Ovary (tissue), 9 donors: ENCODE results near the gene ZDHHC19. TPM values are rescaled to one million over a fixed set of nuclear protein-coding genes. Genes with fewer than 3 reads are reported as not detected.

Experiments used
- DNase-seq, 5 donors: peaks; one replicate each; pipeline ENCODE4 v3.0.0-alpha.2; 2019 to 2020
- H3K27ac ChIP-seq, 2 donors: fragments of 200-600 bp; one replicate each; pipeline versions ENCODE4 v1.5.1 to v1.8.0; 2019 to 2022
- H3K27me3 ChIP-seq: fragments of 200-600 bp; one replicate; pipeline ENCODE4 v1.8.0; 2022
- H3K36me3 ChIP-seq: fragments of 200-600 bp; sonication (generic); one replicate; pipeline ENCODE4 v1.5.1; 2019
- H3K4me1 ChIP-seq: one replicate; pipeline ENCODE4 v1.8.1; 2013; ENCODE audit warnings: mild to moderate bottlenecking, moderate library complexity; ENCODE audit not compliant: insufficient read depth
- H3K4me3 ChIP-seq: fragments of 200-600 bp; sonication (generic); one replicate; pipeline ENCODE4 v1.5.1; 2017
- H3K9me3 ChIP-seq, 2 donors: fragments of 200-600 bp in 1 of 2; sonication (generic) in 1 of 2; one replicate each; pipeline versions ENCODE4 v1.5.1 to v1.8.1; 2013 to 2019; ENCODE audit warnings: mild to moderate bottlenecking in 1 of 2, moderate library complexity in 1 of 2
- CTCF ChIP-seq, 3 donors: fragments of 450-650 bp in 2 of 3; fragments of 200-600 bp in 1 of 3; IDR thresholded peaks; one replicate each; pipeline versions ENCODE4 v1.5.1 to v1.8.0; 2016 to 2022; ENCODE audit warnings: antibody characterized with exemption in 3 of 3, mild to moderate bottlenecking in 1 of 3
- EP300 ChIP-seq: sonication (generic); formaldehyde crosslinking; IDR thresholded peaks from one replicate; pipeline ENCODE4 v1.6.1; 2017; ENCODE audit warnings: antibody characterized with exemption
- POLR2A ChIP-seq: fragments of 450-650 bp; IDR thresholded peaks from one replicate; pipeline ENCODE4 v1.6.1; 2017; ENCODE audit warnings: antibody characterized with exemption, mild to moderate bottlenecking, moderate library complexity
- WGBS, 3 donors: extraction: QIAGEN DNeasy Blood & Tissue Kit in 1 of 3; methylation state at CpG; one replicate each; pipeline versions ENCODE4 v1.1.5 to v1.1.7; 2013 to 2017; 5-methylcytosine and 5-hydroxymethylcytosine counted together
- intact Hi-C, 4 donors: fragments of 100-400 bp; cut with DNase I; formaldehyde crosslinking; loops; one replicate each; pipeline versions ENCODE4 v1.11.0 to v1.15.1; 2022 to 2023
- polyA plus RNA-seq, 2 donors: library from polyadenylated mRNA; stranded (reverse); fragments of 200-250 nt in 1 of 2; fragments of 350-450 nt in 1 of 2; fragmentation: Illumina TruSeq in 1 of 2; extraction: RNeasy Lipid Tissue Mini Kit (QIAGEN cat#74804) in 1 of 2; gene quantifications; one replicate each; pipeline ENCODE4 v1.2.3, GENCODE V29; 2013 to 2014
- total RNA-seq, 7 donors: library from RNA; depleted of rRNA in 2 of 7; stranded (reverse); fragments of >200 nt in 2 of 7; fragmentation: NEBNext Ultra II Directional in 3 of 7; extraction: Animal tissue kit (Norgen Biotek cat#: 25700) in 3 of 7; gene quantifications; one replicate each; pipeline versions ENCODE4 v1.1.0 to v1.2.4, GENCODE V29; 2016 to 2023
- donor health status: DM: no; HTN: no; CAD: no; lungs with moderate emphysema.
- donor health status: DM: no; HTN: no; CAD: no.
- donor health status: Bipolar disorder and iron deficiency.
- donor health status: DM: yes; HTN: yes; CAD: no.
- donor health status: DM: no; HTN: no; CAD: no.
- donor health status: DM: yes; HTN: yes; CAD: no.

ZDHHC19 gene
- total and polyA plus RNA-seq, 9 donors, result 0.24 to 9.3 (median 4.5) TPM

GRCh38 chr3:196181127-196181546, 30.1 kb downstream of the ZDHHC19 start:
- intact Hi-C loops, result no loop called here
- WGBS, 3 donors, result 72 to 83% (median 81%) methylated on average over 10 of the region's 10 CpGs

GRCh38 chr3:196180346-196180745, 30.9 kb downstream of the ZDHHC19 start:
- Histone ChIP-seq H3K36me3 (no peaks in the 10 kb centered on the region), H3K9me3 (no peaks in the 10 kb centered on the region), H3K4me3 (no peak overlapping the region), H3K4me1 (no peaks in the 10 kb centered on the region), H3K27me3 (no peaks in the 10 kb centered on the region), H3K27ac (no peak overlapping the region)
- WGBS, 3 donors, result 78 to 89% (median 84%) methylated on average over 9 of the region's 9 CpGs
- DNase-seq, result no peak
- intact Hi-C loops, result no loop called here
- TF ChIP-seq POLR2A (no peak), CTCF (IDR thresholded peaks at IDR 0.05) (no peak), EP300 (no peak)

More at GRCh38 chr3:196181127-196181546, 30.1 kb downstream of the ZDHHC19 start:
- H3K4me3 ChIP-seq, result no peak overlapping the region
- no peak overlapping the region for H3K27ac ChIP-seq
- no peaks in the 10 kb centered on the region for H3K4me1 ChIP-seq
- H3K9me3 ChIP-seq, result no peaks in the 10 kb centered on the region
- no peaks in the 10 kb centered on the region for H3K27me3 ChIP-seq
- no peak for DNase-seq
- TF ChIP-seq EP300 (no peak), CTCF (IDR thresholded peaks at IDR 0.05) (no peak), POLR2A (no peak)
- no peaks in the 10 kb centered on the region for H3K36me3 ChIP-seq

- H3K36me3 ChIP-seq, result no peaks in the 10 kb centered on the region
- no peaks in the 10 kb centered on the region for H3K4me1 ChIP-seq
- intact Hi-C loops, result no loop called here
- no peak for DNase-seq
- H3K27ac ChIP-seq, result no peak overlapping the region
- no peaks in the 10 kb centered on the region for H3K9me3 ChIP-seq
- 60 to 74% (median 67%) methylated on average over 24 of the region's 24 CpGs for WGBS, 3 donors
- no peak for TF ChIP-seq POLR2A
- no peak for TF ChIP-seq EP300
- no peak for TF ChIP-seq CTCF (IDR thresholded peaks at IDR 0.05)
- no peaks in the 10 kb centered on the region for H3K27me3 ChIP-seq
- no peak overlapping the region for H3K4me3 ChIP-seq
Measured at GRCh38 chr3:196179380-196180308, 31.6 kb downstream of the ZDHHC19 start.

- TF ChIP-seq EP300 (no peak), POLR2A (no peak), CTCF (IDR thresholded peaks at IDR 0.05) (no peak)
- no peak overlapping the region for H3K27ac ChIP-seq
- WGBS, 3 donors, result 80 to 84% (median 83%) methylated on average over 6 of the region's 6 CpGs
- H3K27me3 ChIP-seq, result no peaks in the 10 kb centered on the region
- no peak overlapping the region for H3K4me3 ChIP-seq
- H3K4me1 ChIP-seq, result no peaks in the 10 kb centered on the region
- DNase-seq, result no peak
- no peaks in the 10 kb centered on the region for H3K9me3 ChIP-seq
- intact Hi-C loops, result no loop called here
- no peaks in the 10 kb centered on the region for H3K36me3 ChIP-seq
Measured at GRCh38 chr3:196178993-196179379, 32.2 kb downstream of the ZDHHC19 start.
